NCI-H1694 treated with DMSO at 0.1 percent for 48 hours (cell line): Measurements from ENCODE around the gene EPN3.

ENCODE experiments used
- DNase-seq: peaks from one replicate; lab custom pipeline; 2025; lab: John Stamatoyannopoulos, UW

The EPN3 gene

GRCh38 chr17:50511058-50511457 lies 21.5 kb upstream of the EPN3 start:
- DNase-seq, result no peak

- no peak for DNase-seq
These were observed 19.0 kb upstream of the EPN3 start for GRCh38 chr17:50513495-50513894.

GRCh38 chr17:50514388-50514787 lies 18.1 kb upstream of the EPN3 start:
- DNase-seq, result no peak

GRCh38 chr17:50514936-50515702 lies 17.4 kb upstream of the EPN3 start:
- no peak for DNase-seq

GRCh38 chr17:50517011-50517410 lies 15.5 kb upstream of the EPN3 start:
- DNase-seq, result no peak

- no peak for DNase-seq
These were observed 14.8 kb upstream of the EPN3 start for GRCh38 chr17:50517504-50518383.

- no peak for DNase-seq
These were observed 14.0 kb upstream of the EPN3 start for GRCh38 chr17:50518384-50519023.

GRCh38 chr17:50519141-50519834 lies 13.2 kb upstream of the EPN3 start:
- DNase-seq, result no peak

- DNase-seq, result no peak
These were observed 12.1 kb upstream of the EPN3 start for GRCh38 chr17:50520483-50520882.

GRCh38 chr17:50521514-50521913 lies 11.0 kb upstream of the EPN3 start:
- no peak for DNase-seq

GRCh38 chr17:50522766-50523165 lies 9.8 kb upstream of the EPN3 start:
- no peak for DNase-seq

- no peak for DNase-seq
These were observed 9.3 kb upstream of the EPN3 start for GRCh38 chr17:50523208-50523607.

GRCh38 chr17:50524838-50525237 lies 7.7 kb upstream of the EPN3 start:
- no peak for DNase-seq

GRCh38 chr17:50527155-50527762 lies 5.3 kb upstream of the EPN3 start:
- no peak for DNase-seq

GRCh38 chr17:50527949-50528474 lies 4.5 kb upstream of the EPN3 start:
- no peak for DNase-seq

- no peak for DNase-seq
These were observed 2.7 kb upstream of the EPN3 start for GRCh38 chr17:50529849-50530248.

- no peak for DNase-seq
These were observed 1.0 kb upstream of the EPN3 start for GRCh38 chr17:50531428-50532025.

GRCh38 chr17:50533185-50533584 lies 650 bp downstream of the EPN3 start:
- no peak for DNase-seq

- no peak for DNase-seq
These were observed 1.2 kb downstream of the EPN3 start for GRCh38 chr17:50533720-50534148.

GRCh38 chr17:50534222-50534978 lies 1.9 kb downstream of the EPN3 start:
- no peak for DNase-seq
